GM23338 (cell line): Measurements from ENCODE around the gene PYCR2. TPM values are rescaled to one million over a fixed set of nuclear protein-coding genes. Genes with fewer than 3 reads are reported as not detected.

Source experiments
- ATAC-seq: fragments of 200-7000 bp; cut with Tn5 transposase; 3 replicates; pipeline ENCODE4 v1.9.1; 2020
- DNase-seq: peaks from one replicate; pipeline ENCODE4 v3.0.0-alpha.2; 2015; ENCODE audit warnings: low spot score
- H2AFZ ChIP-seq: fragments of 200-600 bp; sonication (generic); 2 replicates; pipeline ENCODE4 v1.8.0; 2016; ENCODE audit warnings: antibody characterized with exemption, mild to moderate bottlenecking, moderate library complexity
- H3F3A ChIP-seq: fragments of 200-600 bp; sonication (generic); replicated peaks from 2 replicates; pipeline ENCODE4 v1.8.0; 2017; ENCODE audit warnings: antibody characterized with exemption, mixed run types, low read depth
- H3K27ac ChIP-seq: fragments of 200-600 bp; sonication (generic); 2 replicates; pipeline ENCODE4 v1.6.1; 2016; ENCODE audit warnings: low read depth
- H3K27me3 ChIP-seq: fragments of 200-600 bp; sonication (generic); 2 replicates; pipeline ENCODE4 v1.8.0; 2016; ENCODE audit warnings: mild to moderate bottlenecking, mixed run types, moderate library complexity; ENCODE audit not compliant: insufficient read depth
- H3K36me3 ChIP-seq: fragments of 200-600 bp; sonication (generic); 2 replicates; pipeline ENCODE4 v1.8.0; 2016; ENCODE audit warnings: mild to moderate bottlenecking; ENCODE audit not compliant: insufficient read depth
- H3K4me1 ChIP-seq: fragments of 200-600 bp; sonication (generic); 2 replicates; pipeline ENCODE4 v1.8.0; 2016; ENCODE audit warnings: mild to moderate bottlenecking, moderate library complexity; ENCODE audit not compliant: insufficient read depth
- H3K4me2 ChIP-seq: fragments of 200-600 bp; sonication (generic); 2 replicates; pipeline ENCODE4 v1.7.1; 2017; ENCODE audit warnings: mixed run types
- H3K4me3 ChIP-seq: fragments of 200-600 bp; sonication (generic); 2 replicates; pipeline ENCODE4 v1.6.1; 2016; ENCODE audit warnings: mixed run types
- H3K79me2 ChIP-seq: fragments of 200-600 bp; sonication (generic); replicated peaks from 2 replicates; pipeline ENCODE4 v1.8.0; 2017; ENCODE audit warnings: mild to moderate bottlenecking; ENCODE audit not compliant: insufficient read depth
- H3K9me2 ChIP-seq: fragments of 200-600 bp; sonication (generic); 2 replicates; pipeline ENCODE4 v1.8.0; 2017; ENCODE audit not compliant: insufficient read depth
- H4K20me1 ChIP-seq: fragments of 200-600 bp; sonication (generic); replicated peaks from 2 replicates; pipeline ENCODE4 v1.8.0; 2017; ENCODE audit warnings: mild to moderate bottlenecking; ENCODE audit not compliant: insufficient read depth
- H3K27ac Mint-ChIP-seq: 2 replicates; pipeline ENCODE4 v1.8.0; 2020; ENCODE audit warnings: inconsistent platforms, mild to moderate bottlenecking, moderate library complexity, mixed read lengths
- H3K27me3 Mint-ChIP-seq: 3 replicates; pipeline ENCODE4 v1.8.0; 2022; ENCODE audit warnings: low read depth, mild to moderate bottlenecking, moderate library complexity, mixed read lengths, inconsistent platforms; ENCODE audit not compliant: insufficient read depth, poor library complexity
- H3K36me3 Mint-ChIP-seq: 3 replicates; pipeline ENCODE4 v1.8.0; 2021; ENCODE audit warnings: low read depth, mild to moderate bottlenecking, inconsistent platforms, moderate library complexity, mixed read lengths
- H3K4me1 Mint-ChIP-seq: 3 replicates; pipeline ENCODE4 v1.8.0; 2020; ENCODE audit warnings: mild to moderate bottlenecking, inconsistent platforms, mixed read lengths
- H3K4me3 Mint-ChIP-seq: 3 replicates; pipeline ENCODE4 v1.8.0; 2021; ENCODE audit warnings: moderate library complexity, mild to moderate bottlenecking, inconsistent platforms, mixed read lengths
- H3K9me3 Mint-ChIP-seq: 3 replicates; pipeline ENCODE4 v1.8.0; 2020; ENCODE audit warnings: moderate library complexity, mild to moderate bottlenecking, inconsistent platforms, mixed read lengths
- CREB1 ChIP-seq: fragments of 250-450 bp; sonication (Bioruptor Pico); IDR thresholded peaks from 2 replicates; pipeline ENCODE4 v1.5.0; 2020; ENCODE audit warnings: low read depth, mild to moderate bottlenecking, moderate library complexity
- CTCF ChIP-seq, 2 experiments: fragments of 200-600 bp in 1 of 2; sonication (generic) in 1 of 2; conservative IDR thresholded peaks; 2 replicates each; pipeline versions ENCODE4 v1.5.1 to v1.6.1; 2016 to 2017; ENCODE audit warnings: antibody characterized with exemption in 2 of 2, low read depth in 2 of 2, mild to moderate bottlenecking in 2 of 2, moderate library complexity in 1 of 2
- JUNB ChIP-seq: IDR thresholded peaks from one replicate; pipeline ENCODE4 v1.6.1; 2016; ENCODE audit warnings: antibody characterized with exemption; ENCODE audit not compliant: unreplicated experiment
- NANOG ChIP-seq: IDR thresholded peaks from 2 replicates; pipeline ENCODE4 v1.6.1; 2016; ENCODE audit warnings: antibody characterized with exemption, borderline replicate concordance
- POLR2AphosphoS5 ChIP-seq: IDR thresholded peaks from 2 replicates; pipeline ENCODE4 v1.6.1; 2016; ENCODE audit warnings: antibody characterized with exemption, low read depth
- STAT1 ChIP-seq: IDR thresholded peaks from one replicate; pipeline ENCODE4 v1.6.1; 2016; ENCODE audit warnings: antibody characterized with exemption; ENCODE audit not compliant: unreplicated experiment
- ZNF114 ChIP-seq: fragments of 250-450 bp; sonication (Bioruptor Pico); IDR thresholded peaks from 2 replicates; pipeline ENCODE4 v1.5.0; 2020; ENCODE audit warnings: mild to moderate bottlenecking, moderate library complexity
- polyA plus RNA-seq: library from polyadenylated mRNA; unstranded; fragments of >200 nt; fragmentation: Nextera tagmentation; extraction: Ambion mirVana; gene quantifications from 2 replicates; pipeline ENCODE4 v1.2.1, GENCODE V29; 2016
- total RNA-seq: library from RNA; depleted of rRNA; stranded (reverse); fragments of >200 nt; shearing (Covaris generic); gene quantifications from 2 replicates; pipeline ENCODE4 v1.2.3, GENCODE V29; 2014
- TF ChIP-seq, protein P1 (sequence below): fragments of 250-450 bp; sonication (Bioruptor Pico); IDR thresholded peaks from 2 replicates; pipeline ENCODE4 v1.5.0; 2020; ENCODE audit warnings: mild to moderate bottlenecking, moderate library complexity

Gene PYCR2
- total and polyA plus RNA-seq, 2 experiments from 2014 or later, result 89.1 to 109 TPM

DNA sequence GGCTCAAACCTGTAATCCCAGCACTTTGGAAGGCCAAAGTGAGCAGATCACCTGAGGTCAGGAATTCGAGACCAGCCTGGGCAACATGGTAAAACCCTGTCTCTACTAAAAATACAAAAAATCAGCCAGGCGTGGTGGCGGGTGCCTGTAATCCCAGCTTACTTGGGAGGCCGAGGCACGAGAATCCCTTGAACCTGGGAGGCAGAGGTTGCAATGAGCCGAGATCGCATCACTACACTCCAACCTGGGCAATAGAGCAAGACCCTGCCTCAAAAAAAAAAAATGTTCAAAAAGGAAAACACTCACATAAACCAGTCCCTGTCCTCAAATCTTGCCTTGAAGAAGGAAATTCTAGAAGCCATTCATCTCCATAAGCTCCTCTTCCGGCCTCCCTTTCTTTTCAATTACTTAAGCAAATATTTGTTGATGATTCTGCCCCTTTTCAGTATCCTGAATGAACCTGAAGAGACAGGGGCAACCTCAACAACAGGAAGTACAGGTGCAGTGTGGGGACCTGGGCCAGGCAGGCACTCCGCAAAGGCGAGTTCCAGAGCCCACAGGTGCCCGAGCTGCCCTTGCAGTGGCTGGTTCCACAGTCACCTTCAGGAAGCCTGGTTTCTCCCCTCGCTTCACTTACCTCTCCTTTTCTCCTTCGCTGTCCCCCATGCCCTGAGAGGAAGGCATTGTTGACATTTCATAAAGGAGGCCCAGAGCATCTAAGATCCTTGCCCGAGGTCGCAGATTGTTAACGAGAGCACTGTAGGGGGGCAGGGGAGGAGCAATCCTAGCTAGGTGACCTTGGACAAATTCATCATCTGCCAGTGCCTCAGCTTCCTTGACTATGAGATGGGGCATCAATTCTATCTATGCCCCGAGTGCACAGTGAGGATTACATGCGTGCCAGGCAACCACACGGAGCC is 26.2 kb downstream of the PYCR2 start:
- Histone ChIP-seq H3K4me3 (no peak overlapping the region), H3K79me2 (no peaks in the 10 kb centered on the region), H3K27ac (peak overlapping the region; percentile 90), H3K4me1 (peaks cover 44% of the 10 kb centered on the region), H3K36me3 (no peaks in the 10 kb centered on the region), H3K9me2 (no peaks in the 10 kb centered on the region), H2AFZ (no peak overlapping the region), H3F3A (peaks cover 9% of the 10 kb centered on the region; the same call in 1 of the 2 replicates), H4K20me1 (no peaks in the 10 kb centered on the region), H3K27me3 (no peaks in the 10 kb centered on the region), H3K4me2 (peak overlapping the region; percentile 58)
- ATAC-seq, result no peak
- TF ChIP-seq NANOG (no peak), JUNB (no peak), CTCF (conservative IDR thresholded peaks at IDR 0.05; ENCODE audit: low read depth in 2 of 2) (no peak), POLR2AphosphoS5 (no peak), ZNF114 (CRISPR knock-in tag) (no peak), STAT1 (no peak), CREB1 (CRISPR knock-in tag) (no peak)
- TF ChIP-seq, protein P1, sequence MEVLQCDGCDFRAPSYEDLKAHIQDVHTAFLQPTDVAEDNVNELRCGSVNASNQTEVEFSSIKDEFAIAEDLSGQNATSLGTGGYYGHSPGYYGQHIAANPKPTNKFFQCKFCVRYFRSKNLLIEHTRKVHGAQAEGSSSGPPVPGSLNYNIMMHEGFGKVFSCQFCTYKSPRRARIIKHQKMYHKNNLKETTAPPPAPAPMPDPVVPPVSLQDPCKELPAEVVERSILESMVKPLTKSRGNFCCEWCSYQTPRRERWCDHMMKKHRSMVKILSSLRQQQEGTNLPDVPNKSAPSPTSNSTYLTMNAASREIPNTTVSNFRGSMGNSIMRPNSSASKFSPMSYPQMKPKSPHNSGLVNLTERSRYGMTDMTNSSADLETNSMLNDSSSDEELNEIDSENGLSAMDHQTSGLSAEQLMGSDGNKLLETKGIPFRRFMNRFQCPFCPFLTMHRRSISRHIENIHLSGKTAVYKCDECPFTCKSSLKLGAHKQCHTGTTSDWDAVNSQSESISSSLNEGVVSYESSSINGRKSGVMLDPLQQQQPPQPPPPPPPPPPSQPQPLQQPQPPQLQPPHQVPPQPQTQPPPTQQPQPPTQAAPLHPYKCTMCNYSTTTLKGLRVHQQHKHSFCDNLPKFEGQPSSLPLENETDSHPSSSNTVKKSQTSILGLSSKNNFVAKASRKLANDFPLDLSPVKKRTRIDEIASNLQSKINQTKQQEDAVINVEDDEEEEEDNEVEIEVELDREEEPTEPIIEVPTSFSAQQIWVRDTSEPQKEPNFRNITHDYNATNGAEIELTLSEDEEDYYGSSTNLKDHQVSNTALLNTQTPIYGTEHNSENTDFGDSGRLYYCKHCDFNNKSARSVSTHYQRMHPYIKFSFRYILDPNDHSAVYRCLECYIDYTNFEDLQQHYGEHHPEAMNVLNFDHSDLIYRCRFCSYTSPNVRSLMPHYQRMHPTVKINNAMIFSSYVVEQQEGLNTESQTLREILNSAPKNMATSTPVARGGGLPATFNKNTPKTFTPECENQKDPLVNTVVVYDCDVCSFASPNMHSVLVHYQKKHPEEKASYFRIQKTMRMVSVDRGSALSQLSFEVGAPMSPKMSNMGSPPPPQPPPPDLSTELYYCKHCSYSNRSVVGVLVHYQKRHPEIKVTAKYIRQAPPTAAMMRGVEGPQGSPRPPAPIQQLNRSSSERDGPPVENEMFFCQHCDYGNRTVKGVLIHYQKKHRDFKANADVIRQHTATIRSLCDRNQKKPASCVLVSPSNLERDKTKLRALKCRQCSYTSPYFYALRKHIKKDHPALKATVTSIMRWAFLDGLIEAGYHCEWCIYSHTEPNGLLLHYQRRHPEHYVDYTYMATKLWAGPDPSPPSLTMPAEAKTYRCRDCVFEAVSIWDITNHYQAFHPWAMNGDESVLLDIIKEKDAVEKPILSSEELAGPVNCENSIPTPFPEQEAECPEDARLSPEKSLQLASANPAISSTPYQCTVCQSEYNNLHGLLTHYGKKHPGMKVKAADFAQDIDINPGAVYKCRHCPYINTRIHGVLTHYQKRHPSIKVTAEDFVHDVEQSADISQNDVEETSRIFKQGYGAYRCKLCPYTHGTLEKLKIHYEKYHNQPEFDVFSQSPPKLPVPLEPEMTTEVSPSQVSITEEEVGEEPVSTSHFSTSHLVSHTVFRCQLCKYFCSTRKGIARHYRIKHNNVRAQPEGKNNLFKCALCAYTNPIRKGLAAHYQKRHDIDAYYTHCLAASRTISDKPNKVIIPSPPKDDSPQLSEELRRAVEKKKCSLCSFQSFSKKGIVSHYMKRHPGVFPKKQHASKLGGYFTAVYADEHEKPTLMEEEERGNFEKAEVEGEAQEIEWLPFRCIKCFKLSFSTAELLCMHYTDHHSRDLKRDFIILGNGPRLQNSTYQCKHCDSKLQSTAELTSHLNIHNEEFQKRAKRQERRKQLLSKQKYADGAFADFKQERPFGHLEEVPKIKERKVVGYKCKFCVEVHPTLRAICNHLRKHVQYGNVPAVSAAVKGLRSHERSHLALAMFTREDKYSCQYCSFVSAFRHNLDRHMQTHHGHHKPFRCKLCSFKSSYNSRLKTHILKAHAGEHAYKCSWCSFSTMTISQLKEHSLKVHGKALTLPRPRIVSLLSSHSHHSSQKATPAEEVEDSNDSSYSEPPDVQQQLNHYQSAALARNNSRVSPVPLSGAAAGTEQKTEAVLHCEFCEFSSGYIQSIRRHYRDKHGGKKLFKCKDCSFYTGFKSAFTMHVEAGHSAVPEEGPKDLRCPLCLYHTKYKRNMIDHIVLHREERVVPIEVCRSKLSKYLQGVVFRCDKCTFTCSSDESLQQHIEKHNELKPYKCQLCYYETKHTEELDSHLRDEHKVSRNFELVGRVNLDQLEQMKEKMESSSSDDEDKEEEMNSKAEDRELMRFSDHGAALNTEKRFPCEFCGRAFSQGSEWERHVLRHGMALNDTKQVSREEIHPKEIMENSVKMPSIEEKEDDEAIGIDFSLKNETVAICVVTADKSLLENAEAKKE (CRISPR knock-in tag), result no peak
- DNase-seq, result no peak
- H3K4me3 Mint-ChIP-seq, result no peak overlapping the region
- H3K27me3 Mint-ChIP-seq, result peaks cover 12% of the 10 kb centered on the region
- peaks cover 39% of the 10 kb centered on the region for H3K4me1 Mint-ChIP-seq
- H3K27ac Mint-ChIP-seq, result no peak overlapping the region; the same call in 1 of the 2 replicates
- H3K36me3 Mint-ChIP-seq, result no peaks in the 10 kb centered on the region; the same call in 2 of the 3 replicates
- no peaks in the 10 kb centered on the region; the same call in 2 of the 3 replicates for H3K9me3 Mint-ChIP-seq
